HepG2 (cell line): ENCODE measurements around the gene DUS2. TPM values are rescaled to one million over a fixed set of nuclear protein-coding genes. Genes with fewer than 3 reads are reported as not detected.

Experiments used
- ASH2L ChIP-seq: fragments of 300-600, 200-600 bp; sonication (generic); IDR thresholded peaks from 2 replicates; pipeline ENCODE4 v1.7.0; 2017; ENCODE audit warnings: low read depth, mild to moderate bottlenecking, moderate library complexity, mixed read lengths, low read length; ENCODE audit not compliant: insufficient read length
- FOXP1 ChIP-seq, 2 experiments: fragments of 450-650 bp in 1 of 2; IDR thresholded peaks; 2 replicates each; pipeline ENCODE4 v1.6.1; 2017 to 2018; ENCODE audit warnings: antibody characterized with exemption in 1 of 2
- NPAS2 ChIP-seq: sonication (generic); formaldehyde crosslinking; IDR thresholded peaks from 2 replicates; pipeline ENCODE4 v1.8.0; 2022; ENCODE audit warnings: mild to moderate bottlenecking, missing genetic modification reagents, borderline replicate concordance
- RCOR2 ChIP-seq: IDR thresholded peaks from 2 replicates; pipeline ENCODE4 v1.6.1; 2016; ENCODE audit warnings: missing biosample characterization, missing genetic modification reagents
- RFX5 ChIP-seq: IDR thresholded peaks from 2 replicates; pipeline ENCODE4 v1.6.1; 2011; ENCODE audit warnings: low read depth, low read length, improper control_type of control experiment
- SALL1 ChIP-seq: sonication (generic); formaldehyde crosslinking; IDR thresholded peaks from 2 replicates; pipeline ENCODE4 v1.8.0; 2022; ENCODE audit warnings: mild to moderate bottlenecking, missing genetic modification reagents
- SIN3B ChIP-seq: fragments of 150-350 bp; IDR thresholded peaks from 2 replicates; pipeline ENCODE4 v1.6.1; 2014; ENCODE audit warnings: low read length
- ZFX ChIP-seq: sonication (generic); formaldehyde crosslinking; IDR thresholded peaks from 2 replicates; pipeline ENCODE4 v1.4.0; 2020; ENCODE audit warnings: mild to moderate bottlenecking, low read depth, missing genetic modification reagents, moderate library complexity
- ZFY ChIP-seq: sonication (generic); formaldehyde crosslinking; IDR thresholded peaks from 2 replicates; pipeline ENCODE4 v1.4.0; 2020; ENCODE audit warnings: missing genetic modification reagents
- ZMYM4 ChIP-seq: sonication (generic); formaldehyde crosslinking; IDR thresholded peaks from 2 replicates; pipeline ENCODE4 v1.8.1; 2023; ENCODE audit warnings: mild to moderate bottlenecking, missing genetic modification reagents
- ZNF207 ChIP-seq: fragments of 450-650 bp; IDR thresholded peaks from 2 replicates; pipeline ENCODE4 v1.6.1; 2016; ENCODE audit warnings: antibody characterized with exemption, borderline replicate concordance
- ZNF460 ChIP-seq: sonication (generic); formaldehyde crosslinking; IDR thresholded peaks from 2 replicates; pipeline ENCODE4 v1.5.1; 2020; ENCODE audit warnings: missing genetic modification reagents, mild to moderate bottlenecking, borderline replicate concordance
- ZNF841 ChIP-seq: sonication (generic); formaldehyde crosslinking; IDR thresholded peaks from 2 replicates; pipeline ENCODE4 v1.8.1; 2023; ENCODE audit warnings: missing genetic modification reagents, borderline replicate concordance
- ZNF891 ChIP-seq: sonication (generic); formaldehyde crosslinking; IDR thresholded peaks from 2 replicates; pipeline ENCODE4 v1.5.0; 2020; ENCODE audit warnings: mild to moderate bottlenecking, missing genetic modification reagents
- polyA plus RNA-seq, 8 experiments: library from polyadenylated mRNA; depleted of rRNA in 3 of 8; stranded (reverse) in 7 of 8; unstranded in 1 of 8; fragments of >200 nt; fragmentation: Illumina TruSeq in 4 of 8; extraction: Trizol in 4 of 8; gene quantifications; 2 replicates each; pipeline versions ENCODE4 v1.2.1 to v1.2.3, GENCODE V29; 2011 to 2016; ENCODE audit warnings: low read depth in 4 of 8, missing spikeins in 1 of 8, mixed read lengths in 1 of 8; ENCODE audit not compliant: insufficient read depth in 1 of 8
- total RNA-seq, 5 experiments: library from RNA; depleted of rRNA; stranded (reverse); fragments of >200 nt; fragmentation: Illumina TruSeq; extraction: Trizol; gene quantifications; 2 replicates each; pipeline ENCODE4 v1.2.3, GENCODE V29; 2016; ENCODE audit warnings: low read depth in 1 of 5
- TF ChIP-seq, protein P1 (sequence below): sonication (generic); formaldehyde crosslinking; IDR thresholded peaks from 2 replicates; pipeline ENCODE4 v1.4.0; 2020; ENCODE audit warnings: missing genetic modification reagents
- TF ChIP-seq, protein P2 (sequence below): sonication (generic); formaldehyde crosslinking; conservative IDR thresholded peaks from 2 replicates; pipeline ENCODE4 v1.5.0; 2020; ENCODE audit warnings: missing genetic modification reagents
- TF ChIP-seq, protein P3 (sequence below), 2 experiments: sonication (generic) in 1 of 2; formaldehyde crosslinking in 1 of 2; IDR thresholded peaks; 2 replicates each; pipeline versions ENCODE4 v1.4.0 to v1.6.1; 2016 to 2020; ENCODE audit warnings: borderline replicate concordance in 1 of 2, low read depth in 1 of 2, mild to moderate bottlenecking in 1 of 2, missing genetic modification reagents in 1 of 2
- TF ChIP-seq, protein P4 (sequence below): IDR thresholded peaks from 2 replicates; pipeline ENCODE4 v1.6.1; 2018; ENCODE audit warnings: missing genetic modification reagents

Gene DUS2
- total and polyA plus RNA-seq, 2 of the 13 experiments (the other 11 are each of a cell fraction or from before 2014, with no cell fraction given): 17.8 to 25.1 TPM

DNA sequence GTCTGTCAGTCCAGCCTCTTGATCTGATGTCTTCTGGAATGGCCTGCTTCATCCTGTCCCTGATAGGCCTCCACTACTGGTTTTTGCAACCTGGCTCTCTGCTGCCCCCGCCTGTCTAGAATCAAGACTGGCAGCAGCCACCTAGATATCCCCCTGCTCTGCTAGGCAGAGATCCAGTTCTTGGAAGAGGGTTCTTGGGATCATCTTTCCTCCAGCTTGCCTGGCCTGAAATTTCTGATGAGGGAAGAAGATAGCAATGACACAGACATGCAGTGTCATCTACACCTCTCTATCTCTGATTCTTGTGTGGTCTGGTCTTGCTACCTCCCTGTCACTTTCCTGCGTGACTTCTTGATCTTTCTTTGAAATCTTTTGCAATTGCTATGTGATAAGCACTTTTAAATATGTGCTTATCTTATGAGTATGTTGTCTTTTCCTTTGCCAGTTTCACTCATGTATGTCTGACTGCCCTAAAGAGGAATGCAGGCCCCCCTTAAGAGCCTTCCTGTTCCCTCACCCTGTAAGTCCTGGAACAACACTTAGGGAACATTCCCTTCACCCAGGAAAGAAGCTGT is 41.8 kb downstream of the DUS2 start (continued):
- TF ChIP-seq ZMYM4 (CRISPR knock-in tag) (peak; percentile 23; the same call in 1 of the 2 replicates), ZNF891 (0 out of 2 replicates have a peak, but pooled peaks have one; percentile 0), ZNF207 (no peak), ZNF841 (CRISPR knock-in tag) (no peak), FOXP1 (IDR thresholded peaks at IDR 0.05) (no peak), FOXP1 (CRISPR knock-in tag; IDR thresholded peaks at IDR 0.05) (no peak), RFX5 (no peak), SIN3B (no peak), ZFX (CRISPR knock-in tag) (peak; percentile 72), RCOR2 (CRISPR knock-in tag) (no peak), ZNF460 (CRISPR knock-in tag) (no peak), NPAS2 (CRISPR knock-in tag) (no peak), ZFY (CRISPR knock-in tag) (peak; percentile 65), SALL1 (CRISPR knock-in tag) (peak; percentile 70), ASH2L (no peak)
- TF ChIP-seq, protein P1, sequence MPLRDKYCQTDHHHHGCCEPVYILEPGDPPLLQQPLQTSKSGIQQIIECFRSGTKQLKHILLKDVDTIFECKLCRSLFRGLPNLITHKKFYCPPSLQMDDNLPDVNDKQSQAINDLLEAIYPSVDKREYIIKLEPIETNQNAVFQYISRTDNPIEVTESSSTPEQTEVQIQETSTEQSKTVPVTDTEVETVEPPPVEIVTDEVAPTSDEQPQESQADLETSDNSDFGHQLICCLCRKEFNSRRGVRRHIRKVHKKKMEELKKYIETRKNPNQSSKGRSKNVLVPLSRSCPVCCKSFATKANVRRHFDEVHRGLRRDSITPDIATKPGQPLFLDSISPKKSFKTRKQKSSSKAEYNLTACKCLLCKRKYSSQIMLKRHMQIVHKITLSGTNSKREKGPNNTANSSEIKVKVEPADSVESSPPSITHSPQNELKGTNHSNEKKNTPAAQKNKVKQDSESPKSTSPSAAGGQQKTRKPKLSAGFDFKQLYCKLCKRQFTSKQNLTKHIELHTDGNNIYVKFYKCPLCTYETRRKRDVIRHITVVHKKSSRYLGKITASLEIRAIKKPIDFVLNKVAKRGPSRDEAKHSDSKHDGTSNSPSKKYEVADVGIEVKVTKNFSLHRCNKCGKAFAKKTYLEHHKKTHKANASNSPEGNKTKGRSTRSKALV (CRISPR knock-in tag): 0 out of 2 replicates have a peak, but pooled peaks have one; percentile 37
- TF ChIP-seq, protein P2, sequence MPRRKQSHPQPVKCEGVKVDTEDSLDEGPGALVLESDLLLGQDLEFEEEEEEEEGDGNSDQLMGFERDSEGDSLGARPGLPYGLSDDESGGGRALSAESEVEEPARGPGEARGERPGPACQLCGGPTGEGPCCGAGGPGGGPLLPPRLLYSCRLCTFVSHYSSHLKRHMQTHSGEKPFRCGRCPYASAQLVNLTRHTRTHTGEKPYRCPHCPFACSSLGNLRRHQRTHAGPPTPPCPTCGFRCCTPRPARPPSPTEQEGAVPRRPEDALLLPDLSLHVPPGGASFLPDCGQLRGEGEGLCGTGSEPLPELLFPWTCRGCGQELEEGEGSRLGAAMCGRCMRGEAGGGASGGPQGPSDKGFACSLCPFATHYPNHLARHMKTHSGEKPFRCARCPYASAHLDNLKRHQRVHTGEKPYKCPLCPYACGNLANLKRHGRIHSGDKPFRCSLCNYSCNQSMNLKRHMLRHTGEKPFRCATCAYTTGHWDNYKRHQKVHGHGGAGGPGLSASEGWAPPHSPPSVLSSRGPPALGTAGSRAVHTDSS: no peak
- TF ChIP-seq, protein P3, sequence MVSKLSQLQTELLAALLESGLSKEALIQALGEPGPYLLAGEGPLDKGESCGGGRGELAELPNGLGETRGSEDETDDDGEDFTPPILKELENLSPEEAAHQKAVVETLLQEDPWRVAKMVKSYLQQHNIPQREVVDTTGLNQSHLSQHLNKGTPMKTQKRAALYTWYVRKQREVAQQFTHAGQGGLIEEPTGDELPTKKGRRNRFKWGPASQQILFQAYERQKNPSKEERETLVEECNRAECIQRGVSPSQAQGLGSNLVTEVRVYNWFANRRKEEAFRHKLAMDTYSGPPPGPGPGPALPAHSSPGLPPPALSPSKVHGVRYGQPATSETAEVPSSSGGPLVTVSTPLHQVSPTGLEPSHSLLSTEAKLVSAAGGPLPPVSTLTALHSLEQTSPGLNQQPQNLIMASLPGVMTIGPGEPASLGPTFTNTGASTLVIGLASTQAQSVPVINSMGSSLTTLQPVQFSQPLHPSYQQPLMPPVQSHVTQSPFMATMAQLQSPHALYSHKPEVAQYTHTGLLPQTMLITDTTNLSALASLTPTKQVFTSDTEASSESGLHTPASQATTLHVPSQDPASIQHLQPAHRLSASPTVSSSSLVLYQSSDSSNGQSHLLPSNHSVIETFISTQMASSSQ (IDR thresholded peaks at IDR 0.05; ENCODE audit: low read depth): no peak
- TF ChIP-seq, protein P3 (CRISPR knock-in tag; IDR thresholded peaks at IDR 0.05; ENCODE audit: borderline replicate concordance): no peak
- TF ChIP-seq, protein P4, sequence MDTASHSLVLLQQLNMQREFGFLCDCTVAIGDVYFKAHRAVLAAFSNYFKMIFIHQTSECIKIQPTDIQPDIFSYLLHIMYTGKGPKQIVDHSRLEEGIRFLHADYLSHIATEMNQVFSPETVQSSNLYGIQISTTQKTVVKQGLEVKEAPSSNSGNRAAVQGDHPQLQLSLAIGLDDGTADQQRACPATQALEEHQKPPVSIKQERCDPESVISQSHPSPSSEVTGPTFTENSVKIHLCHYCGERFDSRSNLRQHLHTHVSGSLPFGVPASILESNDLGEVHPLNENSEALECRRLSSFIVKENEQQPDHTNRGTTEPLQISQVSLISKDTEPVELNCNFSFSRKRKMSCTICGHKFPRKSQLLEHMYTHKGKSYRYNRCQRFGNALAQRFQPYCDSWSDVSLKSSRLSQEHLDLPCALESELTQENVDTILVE (CRISPR knock-in tag): no peak
